Liver (tissue), 9 donors: ENCODE results near the gene UNKL. TPM values are rescaled to one million over a fixed set of nuclear protein-coding genes. Genes with fewer than 3 reads are reported as not detected.

Source experiments
- DNase-seq: peaks from one replicate; pipeline ENCODE4 v3.0.0-alpha.2; 2017; ENCODE audit warnings: low spot score
- H3K27ac ChIP-seq, 2 donors: one replicate each; pipeline ENCODE4 v1.7.0; 2013; ENCODE audit warnings: inconsistent platforms in 2 of 2, low read length in 2 of 2, control low read depth in 1 of 2, low read depth in 1 of 2, mild to moderate bottlenecking in 1 of 2
- H3K27me3 ChIP-seq, 4 donors: one replicate each; pipeline versions ENCODE4 v1.6.1 to v1.7.0; 2013; ENCODE audit warnings: low read length in 3 of 4, inconsistent platforms in 1 of 4, mild to moderate bottlenecking in 1 of 4, moderate library complexity in 1 of 4; ENCODE audit not compliant: control insufficient read depth in 4 of 4, insufficient read depth in 4 of 4
- H3K36me3 ChIP-seq, 4 donors: one replicate each; pipeline versions ENCODE4 v1.6.1 to v1.7.0; 2013; ENCODE audit warnings: low read length in 3 of 4, mild to moderate bottlenecking in 3 of 4, low read depth in 1 of 4, moderate library complexity in 1 of 4; ENCODE audit not compliant: control insufficient read depth in 4 of 4, insufficient read depth in 3 of 4
- H3K4me1 ChIP-seq, 4 donors: one replicate each; pipeline versions ENCODE4 v1.6.1 to v1.7.0; 2013; ENCODE audit warnings: low read length in 3 of 4, mild to moderate bottlenecking in 3 of 4, moderate library complexity in 1 of 4; ENCODE audit not compliant: control insufficient read depth in 4 of 4, insufficient read depth in 4 of 4
- H3K4me3 ChIP-seq, 3 donors: one replicate each; pipeline versions ENCODE4 v1.6.1 to v1.7.0; 2013; ENCODE audit warnings: low read length in 3 of 3, control low read depth in 1 of 3, low read depth in 1 of 3, mild to moderate bottlenecking in 1 of 3
- H3K9ac ChIP-seq, 2 donors: one replicate each; pipeline ENCODE4 v1.7.0; 2013; ENCODE audit warnings: low read length in 2 of 2, mild to moderate bottlenecking in 2 of 2, moderate library complexity in 2 of 2, control low read depth in 1 of 2, low read depth in 1 of 2
- H3K9me3 ChIP-seq, 4 donors: one replicate each; pipeline versions ENCODE4 v1.6.1 to v1.7.0; 2013; ENCODE audit warnings: low read length in 3 of 4; ENCODE audit not compliant: control insufficient read depth in 4 of 4
- ATF3 ChIP-seq: IDR thresholded peaks from 2 replicates; pipeline ENCODE4 v1.6.1; 2016; ENCODE audit warnings: antibody characterized with exemption
- EGR1 ChIP-seq, 2 donors: IDR thresholded peaks; 2 replicates each; pipeline ENCODE4 v1.6.1; 2016 to 2018; ENCODE audit warnings: antibody characterized with exemption in 2 of 2, low read depth in 2 of 2
- FOXA1 ChIP-seq: IDR thresholded peaks from 2 replicates; pipeline ENCODE4 v1.6.1; 2016; ENCODE audit warnings: antibody characterized with exemption
- FOXA2 ChIP-seq: IDR thresholded peaks from 2 replicates; pipeline ENCODE4 v1.6.1; 2016; ENCODE audit warnings: antibody characterized with exemption
- GABPA ChIP-seq, 2 donors: IDR thresholded peaks in 1 of 2; conservative IDR thresholded peaks in 1 of 2; 2 replicates each; pipeline ENCODE4 v1.6.1; 2016; ENCODE audit warnings: antibody characterized with exemption in 2 of 2, mild to moderate bottlenecking in 1 of 2, moderate library complexity in 1 of 2
- HNF4A ChIP-seq, 2 donors: conservative IDR thresholded peaks; 2 replicates each; pipeline ENCODE4 v1.6.1; 2016; ENCODE audit warnings: antibody characterized with exemption in 2 of 2, mild to moderate bottlenecking in 2 of 2
- HNF4G ChIP-seq: IDR thresholded peaks from 2 replicates; pipeline ENCODE4 v1.6.1; 2016; ENCODE audit warnings: antibody characterized with exemption
- JUND ChIP-seq, 2 donors: IDR thresholded peaks; 2 replicates each; pipeline ENCODE4 v1.6.1; 2016; ENCODE audit warnings: antibody characterized with exemption in 2 of 2
- NR2F2 ChIP-seq: IDR thresholded peaks from 2 replicates; pipeline ENCODE4 v1.6.1; 2016; ENCODE audit warnings: antibody characterized with exemption
- RAD21 ChIP-seq, 2 donors: IDR thresholded peaks; 2 replicates each; pipeline ENCODE4 v1.6.1; 2016; ENCODE audit warnings: antibody characterized with exemption in 2 of 2, mild to moderate bottlenecking in 2 of 2
- REST ChIP-seq: IDR thresholded peaks from 2 replicates; pipeline ENCODE4 v1.6.1; 2016; ENCODE audit warnings: antibody characterized with exemption, mild to moderate bottlenecking
- RXRA ChIP-seq, 2 donors: IDR thresholded peaks; 2 replicates each; pipeline ENCODE4 v1.6.1; 2017 to 2018; ENCODE audit warnings: antibody characterized with exemption in 2 of 2, mild to moderate bottlenecking in 1 of 2
- SP1 ChIP-seq: IDR thresholded peaks from 2 replicates; pipeline ENCODE4 v1.6.1; 2018; ENCODE audit warnings: antibody characterized with exemption, mild to moderate bottlenecking
- TAF1 ChIP-seq: conservative IDR thresholded peaks from 2 replicates; pipeline ENCODE4 v1.6.1; 2016; ENCODE audit warnings: antibody characterized with exemption, mild to moderate bottlenecking
- YY1 ChIP-seq: IDR thresholded peaks from 2 replicates; pipeline ENCODE4 v1.6.1; 2016; ENCODE audit warnings: antibody characterized with exemption, mild to moderate bottlenecking
- ZBTB33 ChIP-seq: IDR thresholded peaks from 2 replicates; pipeline ENCODE4 v1.6.1; 2016; ENCODE audit warnings: antibody characterized with exemption
- WGBS: extraction: QIAGEN DNeasy Blood & Tissue Kit; methylation state at CpG from one replicate; pipeline ENCODE4 v1.1.7; 2013; 5-methylcytosine and 5-hydroxymethylcytosine counted together
- polyA plus RNA-seq, 2 donors: library from polyadenylated mRNA; stranded (reverse) in 1 of 2; unstranded in 1 of 2; fragments of 200-250 nt in 1 of 2; fragments of >200 nt in 1 of 2; fragmentation: Nextera tagmentation in 1 of 2; extraction: Ambion mirVana in 1 of 2; gene quantifications; one replicate each; pipeline versions ENCODE4 v1.2.1 to v1.2.3, GENCODE V29; 2013 to 2015
- total RNA-seq, 2 donors: library from RNA; depleted of rRNA; stranded (reverse); fragments of >200 nt; gene quantifications; one replicate each; pipeline ENCODE4 v1.2.3, GENCODE V29; 2014
- TF ChIP-seq, protein P1 (sequence below): IDR thresholded peaks from 2 replicates; pipeline ENCODE4 v1.6.1; 2016; ENCODE audit warnings: antibody characterized with exemption
- TF ChIP-seq, protein P2 (sequence below): fragments of 150-350 bp; IDR thresholded peaks from 2 replicates; pipeline ENCODE4 v1.5.1; 2017; ENCODE audit warnings: improper control_type of control experiment, low read depth, low read length; ENCODE audit not compliant: missing input control
- donor health status: healthy.
- donor health status: healthy.
- donor health status: healthy.
- donor health status: healthy.
- donor health status: healthy.

UNKL gene
- total and polyA plus RNA-seq, 4 donors = 3.5 to 14.7 (median 6.6) TPM

- 89% methylated on average over 39 of the region's 39 CpGs for WGBS
- Histone ChIP-seq H3K27me3 (no peaks in the 10 kb centered on the region), H3K27ac (no peak overlapping the region), H3K36me3 (no peaks in the 10 kb centered on the region), H3K4me3 (no peak overlapping the region), H3K9ac (no peak overlapping the region), H3K9me3 (no peaks in the 10 kb centered on the region), H3K4me1 (peaks cover 5 to 24% (median 15%) of the 10 kb centered on the region in 4 donors)
- no peak for DNase-seq
- TF ChIP-seq ATF3 = no peak
- TF ChIP-seq RXRA (IDR thresholded peaks at IDR 0.05) = no peak
- TF ChIP-seq, protein P1, sequence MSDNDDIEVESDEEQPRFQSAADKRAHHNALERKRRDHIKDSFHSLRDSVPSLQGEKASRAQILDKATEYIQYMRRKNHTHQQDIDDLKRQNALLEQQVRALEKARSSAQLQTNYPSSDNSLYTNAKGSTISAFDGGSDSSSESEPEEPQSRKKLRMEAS = no peak
- TF ChIP-seq, protein P2, sequence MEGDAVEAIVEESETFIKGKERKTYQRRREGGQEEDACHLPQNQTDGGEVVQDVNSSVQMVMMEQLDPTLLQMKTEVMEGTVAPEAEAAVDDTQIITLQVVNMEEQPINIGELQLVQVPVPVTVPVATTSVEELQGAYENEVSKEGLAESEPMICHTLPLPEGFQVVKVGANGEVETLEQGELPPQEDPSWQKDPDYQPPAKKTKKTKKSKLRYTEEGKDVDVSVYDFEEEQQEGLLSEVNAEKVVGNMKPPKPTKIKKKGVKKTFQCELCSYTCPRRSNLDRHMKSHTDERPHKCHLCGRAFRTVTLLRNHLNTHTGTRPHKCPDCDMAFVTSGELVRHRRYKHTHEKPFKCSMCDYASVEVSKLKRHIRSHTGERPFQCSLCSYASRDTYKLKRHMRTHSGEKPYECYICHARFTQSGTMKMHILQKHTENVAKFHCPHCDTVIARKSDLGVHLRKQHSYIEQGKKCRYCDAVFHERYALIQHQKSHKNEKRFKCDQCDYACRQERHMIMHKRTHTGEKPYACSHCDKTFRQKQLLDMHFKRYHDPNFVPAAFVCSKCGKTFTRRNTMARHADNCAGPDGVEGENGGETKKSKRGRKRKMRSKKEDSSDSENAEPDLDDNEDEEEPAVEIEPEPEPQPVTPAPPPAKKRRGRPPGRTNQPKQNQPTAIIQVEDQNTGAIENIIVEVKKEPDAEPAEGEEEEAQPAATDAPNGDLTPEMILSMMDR = no peak
- TF ChIP-seq YY1 = no peak
- TF ChIP-seq SP1 = no peak
- TF ChIP-seq ZBTB33 = no peak
- TF ChIP-seq HNF4G = no peak
- TF ChIP-seq NR2F2 = no peak
Observed at GRCh38 chr16:1341495-1342420, 72.7 kb downstream of the UNKL start.

DNA sequence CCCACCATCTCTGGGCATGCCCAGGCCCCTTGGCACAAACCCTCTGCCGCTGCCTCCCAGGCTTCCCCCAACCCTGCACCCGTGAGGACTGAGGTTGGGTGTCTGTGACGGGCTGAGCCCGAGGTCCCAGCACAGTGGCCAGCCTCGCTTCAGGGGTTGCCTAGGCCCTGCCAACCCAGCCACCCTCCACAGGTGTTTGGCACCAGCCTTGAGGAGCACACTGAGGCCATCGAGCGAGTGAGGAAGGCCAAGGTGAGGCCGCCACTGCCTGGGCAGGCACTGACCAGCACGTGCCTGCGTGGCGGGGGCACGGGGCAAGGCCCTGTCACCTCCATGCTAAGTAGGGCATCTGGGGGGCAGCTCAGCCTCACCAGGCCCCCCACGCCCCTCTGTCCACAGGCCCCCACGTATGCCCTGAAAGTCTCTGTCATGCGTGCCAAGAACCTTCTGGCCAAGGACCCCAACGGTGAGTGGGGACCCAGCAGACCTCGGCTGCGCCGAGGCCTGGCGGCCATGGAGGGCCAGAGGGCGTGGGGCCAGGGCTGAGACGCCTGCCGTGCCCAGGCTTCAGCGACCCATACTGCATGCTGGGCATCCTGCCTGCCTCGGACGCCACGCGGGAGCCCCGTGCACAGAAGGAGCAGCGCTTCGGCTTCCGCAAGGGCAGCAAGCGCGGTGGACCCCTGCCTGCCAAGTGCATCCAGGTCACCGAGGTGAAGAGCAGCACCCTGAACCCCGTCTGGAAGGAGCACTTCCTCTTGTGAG lies 73.6 kb downstream of the UNKL start:
- no peak overlapping the region for H3K27ac ChIP-seq
- no peak for TF ChIP-seq HNF4G
- no peak for TF ChIP-seq FOXA2
- no peak for TF ChIP-seq RAD21 (IDR thresholded peaks at IDR 0.05)
- TF ChIP-seq, protein P2 = no peak
- TF ChIP-seq FOXA1 = no peak
- TF ChIP-seq TAF1 = no peak
- no peak for TF ChIP-seq SP1
- no peak for TF ChIP-seq HNF4A (conservative IDR thresholded peaks at IDR 0.05)
- no peak for TF ChIP-seq YY1
- TF ChIP-seq RXRA (IDR thresholded peaks at IDR 0.05) = no peak
- TF ChIP-seq EGR1 (IDR thresholded peaks at IDR 0.05; ENCODE audit: low read depth in 2 of 2) = no peak
- TF ChIP-seq GABPA (IDR thresholded peaks at IDR 0.05 in 1 of 2, conservative IDR thresholded peaks at IDR 0.05 in 1 of 2) = no peak
- TF ChIP-seq, protein P1 = no peak
- no peak for TF ChIP-seq JUND (IDR thresholded peaks at IDR 0.05)
- no peak for TF ChIP-seq REST

More for the DNA sequence above, 73.6 kb downstream of the UNKL start:
- Histone ChIP-seq H3K4me1 (peaks cover 5 to 24% (median 15%) of the 10 kb centered on the region in 4 donors), H3K4me3 (no peak overlapping the region), H3K27me3 (no peaks in the 10 kb centered on the region), H3K36me3 (no peaks in the 10 kb centered on the region), H3K9me3 (no peaks in the 10 kb centered on the region), H3K9ac (no peak overlapping the region)
- WGBS = 88% methylated on average over 36 of the region's 36 CpGs
- no peak for DNase-seq
